Pericardium fibroblast (primary cell): ENCODE measurements around the gene POLR1F. TPM values are rescaled to one million over a fixed set of nuclear protein-coding genes. Genes with fewer than 3 reads are reported as not detected.

ENCODE experiments used
- total RNA-seq: library from RNA; depleted of rRNA; stranded (reverse); fragments of >200 nt; gene quantifications from 2 replicates; pipeline ENCODE4 v1.2.3, GENCODE V29; 2015

POLR1F gene, protein sequence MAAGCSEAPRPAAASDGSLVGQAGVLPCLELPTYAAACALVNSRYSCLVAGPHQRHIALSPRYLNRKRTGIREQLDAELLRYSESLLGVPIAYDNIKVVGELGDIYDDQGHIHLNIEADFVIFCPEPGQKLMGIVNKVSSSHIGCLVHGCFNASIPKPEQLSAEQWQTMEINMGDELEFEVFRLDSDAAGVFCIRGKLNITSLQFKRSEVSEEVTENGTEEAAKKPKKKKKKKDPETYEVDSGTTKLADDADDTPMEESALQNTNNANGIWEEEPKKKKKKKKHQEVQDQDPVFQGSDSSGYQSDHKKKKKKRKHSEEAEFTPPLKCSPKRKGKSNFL
- total RNA-seq = 9.2 and 15.3 TPM in 2 replicates

DNA sequence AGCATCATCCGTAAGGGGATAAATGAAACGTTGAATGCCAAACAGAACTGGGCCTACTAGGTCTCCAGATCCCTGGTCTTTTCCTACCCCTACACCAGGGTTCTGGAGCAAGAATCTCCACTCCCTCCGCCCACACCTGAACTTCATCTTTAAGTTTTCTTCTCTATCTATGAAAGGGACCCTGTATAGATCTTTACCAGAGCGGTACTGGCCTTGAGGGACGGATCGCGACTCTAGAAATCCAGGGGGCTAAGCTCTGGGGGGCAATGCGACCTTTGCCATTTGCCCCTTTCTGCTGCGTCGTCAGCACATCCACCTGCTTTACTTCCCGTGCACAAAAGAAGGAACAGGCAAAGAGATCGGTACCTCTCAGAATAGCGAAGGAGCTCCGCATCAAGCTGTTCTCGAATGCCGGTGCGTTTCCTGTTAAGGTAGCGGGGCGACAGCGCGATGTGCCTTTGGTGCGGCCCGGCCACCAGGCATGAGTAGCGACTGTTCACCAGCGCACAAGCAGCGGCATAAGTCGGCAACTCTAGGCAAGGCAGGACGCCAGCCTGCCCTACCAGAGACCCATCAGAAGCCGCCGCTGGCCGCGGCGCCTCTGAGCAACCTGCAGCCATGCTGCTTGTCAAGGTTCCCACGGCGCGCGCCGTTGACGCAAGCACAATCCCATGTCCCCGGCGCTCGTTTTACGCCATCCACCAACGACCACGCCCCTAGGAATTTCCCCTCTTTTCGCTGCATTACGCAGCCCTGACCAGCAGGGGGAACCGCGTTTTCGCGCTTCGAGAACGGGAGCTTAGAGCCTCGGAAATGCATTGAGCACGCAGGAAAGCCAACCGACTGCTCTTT lies at the start of gene POLR1F:
TSS of gene POLR1F (minus strand) at position 641 of the 852 bp plus-strand sequence. CDS start at position 620, 21 bp downstream.

Other genes with a start within 250 kb of the POLR1F start
- 0.34 and 1.5 TPM in 2 replicates for gene TMEM196, start 64.6 kb upstream of the POLR1F start, total RNA-seq